Iris pigment epithelial cell (primary cell): ENCODE measurements around the gene AMDHD1.
A peak's percentile ranks its signal among the peaks of the same experiment; 100 is the strongest.

ENCODE experiments used
- DNase-seq: peaks from one replicate; pipeline ENCODE4 v3.0.0-alpha.2; 2011; ENCODE audit warnings: low read depth

Gene AMDHD1, protein sequence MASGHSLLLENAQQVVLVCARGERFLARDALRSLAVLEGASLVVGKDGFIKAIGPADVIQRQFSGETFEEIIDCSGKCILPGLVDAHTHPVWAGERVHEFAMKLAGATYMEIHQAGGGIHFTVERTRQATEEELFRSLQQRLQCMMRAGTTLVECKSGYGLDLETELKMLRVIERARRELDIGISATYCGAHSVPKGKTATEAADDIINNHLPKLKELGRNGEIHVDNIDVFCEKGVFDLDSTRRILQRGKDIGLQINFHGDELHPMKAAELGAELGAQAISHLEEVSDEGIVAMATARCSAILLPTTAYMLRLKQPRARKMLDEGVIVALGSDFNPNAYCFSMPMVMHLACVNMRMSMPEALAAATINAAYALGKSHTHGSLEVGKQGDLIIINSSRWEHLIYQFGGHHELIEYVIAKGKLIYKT

GRCh38 chr12:95943330-95943842 lies at the start of gene AMDHD1:
AMDHD1 (plus strand) TSS chr12:95943331; CDS start chr12:95943399, 68 bp downstream.
- peak; percentile 51 for DNase-seq

GRCh38 chr12:95896846-95897245 lies 46.3 kb upstream of the AMDHD1 start:
- no peak for DNase-seq

- no peak for DNase-seq
Observed at GRCh38 chr12:95898081-95898480, 45.0 kb upstream of the AMDHD1 start.

DNA sequence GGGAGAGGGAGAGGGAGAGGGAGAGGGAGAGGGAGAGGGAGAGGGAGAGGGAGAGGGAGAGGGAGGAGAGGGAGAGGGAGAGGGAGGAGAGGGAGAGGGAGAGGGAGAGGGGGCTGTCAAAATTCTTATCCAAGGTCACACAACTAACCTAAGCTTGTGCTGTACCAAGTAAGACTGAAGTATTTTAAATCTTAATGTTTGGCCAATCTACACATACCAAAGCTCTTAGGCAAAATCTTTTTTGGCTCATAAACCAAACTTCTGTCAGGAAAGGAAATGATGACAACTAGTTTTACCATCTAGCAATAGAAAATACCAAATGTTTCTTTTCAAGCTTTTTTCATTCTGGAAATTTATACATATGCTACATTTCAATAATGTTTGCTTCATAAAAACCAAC lies 34.6 kb upstream of the AMDHD1 start:
- peak; percentile 54 for DNase-seq

DNA sequence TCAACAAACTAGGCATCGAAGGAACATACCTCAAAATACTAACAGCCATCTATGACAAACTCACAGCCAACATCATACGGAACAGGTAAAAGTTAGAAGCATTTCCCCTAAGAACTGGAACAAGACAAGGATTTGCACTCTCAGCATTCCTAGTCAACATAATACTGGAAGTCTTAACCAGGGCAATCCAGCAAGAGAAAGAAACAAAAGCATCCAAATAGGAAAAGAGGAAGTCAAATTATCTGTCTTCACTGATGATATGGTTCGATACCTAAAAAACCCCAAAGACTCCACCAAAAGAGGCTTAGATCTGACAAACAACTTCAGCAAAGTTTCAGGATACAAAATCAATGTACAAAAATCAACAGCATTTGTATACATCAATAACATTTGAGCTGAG lies 33.3 kb upstream of the AMDHD1 start:
- no peak for DNase-seq

DNA sequence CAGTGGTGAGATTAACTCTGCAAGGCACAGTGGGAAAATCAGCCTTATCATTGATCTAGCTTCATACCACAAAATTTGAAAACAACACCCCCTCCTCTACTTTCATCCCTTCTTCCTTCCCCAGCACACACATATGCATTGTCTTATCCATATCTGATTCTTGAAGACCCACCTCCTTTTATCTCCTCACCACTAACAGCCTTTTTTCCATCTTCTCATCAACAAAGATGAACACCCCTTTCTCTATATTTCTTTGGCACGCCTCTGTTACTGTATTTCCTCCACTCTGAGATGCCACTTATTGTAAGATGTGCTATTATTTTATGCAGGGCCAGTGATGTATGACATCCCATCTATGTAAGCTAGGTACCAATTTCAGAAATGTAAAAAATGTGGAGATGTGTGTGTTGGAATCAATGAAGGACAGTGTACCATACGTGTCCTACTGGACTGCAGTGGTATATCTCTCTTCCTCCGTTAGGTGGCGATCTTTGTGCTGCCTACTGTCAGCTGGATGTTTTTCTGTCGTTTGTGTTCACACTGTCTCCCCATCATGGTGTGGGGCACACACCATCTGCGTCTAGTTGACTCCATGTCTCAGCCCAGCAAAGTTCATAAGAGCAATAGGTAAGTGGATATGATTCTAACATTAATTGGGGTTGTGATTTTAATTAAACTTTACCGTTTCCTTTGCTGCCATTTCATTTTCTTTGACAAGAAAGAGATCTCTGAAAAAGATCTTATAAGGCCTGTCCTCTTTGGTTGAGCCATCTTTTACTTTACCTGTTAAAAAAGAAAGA lies 24.7 kb upstream of the AMDHD1 start:
- peak; percentile 47 for DNase-seq

- no peak for DNase-seq
Observed at GRCh38 chr12:95919110-95919509, 24.0 kb upstream of the AMDHD1 start.

DNA sequence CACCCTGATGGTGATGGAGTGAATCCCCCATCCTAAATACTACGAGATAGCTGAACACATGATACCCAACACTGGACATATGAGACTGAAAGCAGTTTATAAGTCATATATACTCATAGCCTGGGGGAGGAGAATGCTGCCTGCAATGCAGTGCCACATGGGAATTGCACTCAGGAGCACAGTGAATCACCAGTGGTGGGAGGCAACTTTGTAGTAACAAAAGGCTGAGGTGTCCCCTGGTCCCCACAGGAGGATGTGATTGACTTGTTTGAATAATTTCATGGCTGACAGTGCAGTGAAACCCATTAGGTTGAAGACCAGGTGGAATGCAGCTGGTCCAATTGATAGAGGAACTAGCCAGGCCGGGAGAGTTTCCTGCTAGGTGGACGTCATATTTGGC lies 20.9 kb upstream of the AMDHD1 start:
- no peak for DNase-seq

DNA sequence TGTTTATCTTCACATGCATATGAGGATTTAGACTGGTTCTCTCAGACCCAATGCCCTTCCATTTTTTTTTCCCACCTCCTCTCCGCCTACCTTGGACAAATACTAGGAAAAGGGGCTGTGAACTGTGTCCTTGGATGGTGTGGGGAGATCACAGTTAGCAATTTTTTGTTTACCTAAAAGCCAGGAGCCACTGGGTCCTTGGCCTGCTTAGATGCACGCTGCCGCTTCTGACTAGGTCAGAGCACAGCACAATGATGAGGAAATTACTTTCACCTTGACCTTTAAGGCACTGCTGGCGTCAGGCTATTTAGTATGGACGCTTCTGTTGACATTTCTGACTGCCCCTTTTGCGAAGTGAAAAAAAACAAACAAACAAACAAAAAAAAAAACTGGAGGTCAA lies 2.6 kb upstream of the AMDHD1 start:
- no peak for DNase-seq

DNA sequence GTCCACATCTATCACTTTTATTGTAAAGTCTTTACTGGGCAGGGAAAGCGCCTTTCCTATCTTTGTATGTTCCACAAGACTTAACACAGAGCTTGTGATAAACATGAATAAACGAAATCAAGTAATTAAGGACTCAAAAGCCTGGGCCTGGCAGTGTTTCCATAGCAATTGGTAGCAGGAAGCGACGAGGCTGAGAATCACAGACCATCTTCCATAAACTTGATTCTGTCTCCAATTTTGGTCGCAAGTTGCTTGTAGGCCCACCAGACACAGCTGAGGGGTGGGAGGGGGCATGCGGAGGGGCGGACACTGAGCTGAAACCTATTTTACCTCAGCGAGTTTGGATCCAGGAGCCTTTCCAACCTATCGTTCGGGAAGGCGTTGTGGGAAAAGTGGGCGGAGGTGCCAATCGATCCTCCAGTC lies 1.0 kb upstream of the AMDHD1 start:
- no peak for DNase-seq

- peak; percentile 40 for DNase-seq
Observed at GRCh38 chr12:95942524-95943329, 404 bp upstream of the AMDHD1 start, which contains the start of gene CCDC38. CCDC38 (minus strand) TSS chr12:95942614; CDS start chr12:95936509, 6,105 bp downstream.

DNA sequence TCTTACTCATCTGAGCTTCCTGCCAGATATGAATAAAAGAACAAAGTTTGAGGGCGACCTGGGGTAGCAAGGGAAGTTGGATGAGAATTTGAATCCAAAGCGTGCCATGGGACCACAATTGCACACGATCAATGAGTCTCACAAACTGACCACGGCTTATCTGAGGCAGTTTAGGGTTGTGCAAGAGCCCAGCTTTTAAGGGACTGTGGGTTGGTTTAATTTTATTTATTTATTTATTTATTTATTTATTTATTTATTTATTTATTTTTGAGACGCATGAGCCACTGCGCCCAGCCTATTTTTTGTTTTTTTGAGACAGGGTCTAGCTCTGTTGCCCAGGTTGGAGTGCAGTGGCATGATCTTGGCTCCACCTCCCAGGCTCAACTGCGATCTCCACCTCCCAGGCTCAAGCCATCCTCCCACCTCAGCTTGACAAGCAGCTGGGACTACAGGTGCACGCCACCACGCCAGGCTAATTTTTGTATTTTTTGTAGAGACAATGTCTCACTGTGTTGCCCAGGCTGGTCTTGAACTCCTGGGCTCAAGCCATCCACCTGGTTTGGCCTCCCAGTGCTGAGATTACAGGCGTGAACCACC lies 1.1 kb downstream of the AMDHD1 start:
- DNase-seq, result no peak

DNA sequence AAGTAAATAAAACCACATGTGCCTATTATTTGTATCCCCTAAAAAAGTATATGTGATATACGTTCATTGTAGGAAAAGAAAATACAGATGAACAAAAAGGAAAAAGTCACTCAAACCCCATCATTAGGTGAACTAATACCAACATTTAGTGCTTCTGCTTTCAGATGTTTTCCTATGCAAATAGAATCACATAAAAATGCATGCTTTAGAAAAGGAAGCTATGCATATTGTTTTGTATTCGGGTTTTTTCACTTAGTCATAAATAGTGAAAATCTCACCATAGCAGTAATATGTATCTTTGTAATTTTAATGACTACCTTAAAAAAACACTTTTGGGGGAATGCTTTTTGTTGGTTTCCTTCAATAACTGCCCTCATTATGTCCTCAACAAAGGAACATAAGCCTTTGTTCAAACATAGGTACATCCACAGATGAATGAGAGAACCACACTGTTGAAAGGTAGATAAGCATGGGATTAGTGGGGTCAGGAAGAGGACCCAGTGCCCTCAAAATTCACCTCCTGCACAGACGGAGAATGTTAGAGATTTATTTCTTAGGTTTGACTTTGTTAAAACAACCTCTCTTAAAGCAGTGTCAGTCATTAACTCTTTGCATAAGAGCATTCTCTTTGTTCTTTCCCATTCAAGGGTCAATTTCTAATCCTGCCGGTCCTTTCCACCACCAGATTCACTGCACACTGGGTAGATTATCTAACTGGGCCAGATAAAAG lies 6.5 kb downstream of the AMDHD1 start:
- DNase-seq, result no peak

GRCh38 chr12:95951515-95951914 lies 8.4 kb downstream of the AMDHD1 start:
- DNase-seq, result no peak

DNA sequence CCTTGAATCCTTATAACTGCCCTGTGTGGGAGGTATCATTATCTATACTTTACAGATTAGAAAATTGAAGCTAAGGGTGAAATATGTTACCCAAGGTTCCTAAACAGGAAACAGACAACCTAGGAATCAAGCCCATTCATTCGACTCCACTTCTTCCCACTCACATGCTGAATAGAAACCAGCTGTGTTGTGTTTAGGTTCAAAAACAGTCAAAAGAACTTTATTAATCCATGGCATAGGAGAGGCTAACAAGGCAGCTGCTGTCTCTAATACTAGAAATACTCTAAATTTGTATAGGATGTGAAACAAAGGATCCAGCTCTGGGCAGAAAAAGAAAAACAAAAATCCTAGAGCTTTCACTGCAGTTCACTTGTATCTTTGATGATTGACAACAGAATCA lies 9.9 kb downstream of the AMDHD1 start:
- no peak for DNase-seq

DNA sequence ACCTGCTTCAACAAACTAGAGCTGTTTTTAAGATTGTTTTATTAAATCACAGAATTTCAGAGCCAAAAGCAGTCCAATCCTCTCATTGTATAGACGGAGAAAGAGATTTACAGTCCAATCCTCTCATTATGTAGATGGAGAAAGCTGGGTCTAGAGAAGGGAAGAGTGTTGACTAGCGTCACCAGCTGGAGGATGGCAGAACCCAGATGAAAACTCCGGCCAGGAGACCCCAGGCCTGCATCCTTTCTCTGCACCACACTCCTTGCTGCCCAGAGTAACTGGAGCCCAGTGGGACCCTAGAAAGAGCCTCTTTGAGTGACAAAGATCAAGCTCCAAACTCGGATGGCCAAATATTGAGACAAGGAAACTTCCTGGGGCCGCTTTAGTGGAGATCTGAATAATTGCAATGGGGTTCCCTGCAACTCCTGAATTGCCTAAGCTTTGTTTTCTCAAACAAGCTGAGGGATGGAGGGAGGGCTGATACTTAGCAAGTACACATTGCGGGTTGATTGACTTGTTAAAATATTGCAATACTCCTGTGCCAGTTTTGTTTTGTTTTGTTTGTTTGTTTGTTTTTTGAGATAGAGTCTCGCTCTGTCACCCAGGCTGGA lies 12.5 kb downstream of the AMDHD1 start:
- no peak for DNase-seq

GRCh38 chr12:95956557-95957145 lies 13.5 kb downstream of the AMDHD1 start:
- DNase-seq, result no peak

DNA sequence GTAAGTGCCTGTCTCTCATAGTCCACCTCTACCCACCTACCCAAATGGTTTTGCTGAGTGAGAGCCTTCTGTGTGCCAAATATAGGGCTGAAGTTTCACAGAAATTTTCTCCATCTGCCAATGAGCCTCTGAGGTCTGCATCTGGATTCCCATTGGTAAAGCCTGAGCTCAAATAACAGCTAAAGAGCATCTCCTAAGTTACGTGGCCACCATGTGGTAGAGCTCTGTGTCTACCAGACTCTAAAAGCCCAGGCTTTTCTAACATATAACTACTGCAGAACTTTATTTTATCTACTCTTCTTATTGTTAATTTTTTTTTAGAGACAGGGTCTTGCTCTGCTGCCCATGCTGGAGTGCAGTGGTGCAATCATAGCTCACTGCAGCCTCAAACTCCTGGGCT lies 16.0 kb downstream of the AMDHD1 start:
- DNase-seq, result peak; percentile 9

DNA sequence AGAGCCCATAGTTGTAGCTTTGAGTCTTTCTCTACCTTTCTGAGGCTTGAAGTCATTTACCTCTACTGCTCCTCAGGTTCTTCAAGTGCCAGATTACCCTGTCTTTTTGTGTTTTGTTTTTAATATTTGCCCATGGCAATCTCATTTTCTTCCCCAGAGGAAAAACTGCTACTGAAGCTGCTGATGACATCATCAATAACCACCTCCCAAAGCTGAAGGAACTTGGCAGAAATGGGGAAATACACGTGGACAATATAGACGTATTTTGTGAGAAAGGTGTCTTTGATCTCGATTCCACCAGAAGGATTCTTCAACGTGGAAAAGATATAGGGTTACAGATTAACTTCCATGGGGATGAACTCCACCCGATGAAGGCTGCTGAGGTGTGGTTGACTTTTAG lies 17.1 kb downstream of the AMDHD1 start:
- no peak for DNase-seq

GRCh38 chr12:95962222-95962621 lies 19.1 kb downstream of the AMDHD1 start:
- no peak for DNase-seq
